ENCODE results near the gene CAST.

The CAST gene

GRCh38 chr5:96679293-96679692, 17.1 kb downstream of the CAST start:
- no peak for DNase-seq

DNA sequence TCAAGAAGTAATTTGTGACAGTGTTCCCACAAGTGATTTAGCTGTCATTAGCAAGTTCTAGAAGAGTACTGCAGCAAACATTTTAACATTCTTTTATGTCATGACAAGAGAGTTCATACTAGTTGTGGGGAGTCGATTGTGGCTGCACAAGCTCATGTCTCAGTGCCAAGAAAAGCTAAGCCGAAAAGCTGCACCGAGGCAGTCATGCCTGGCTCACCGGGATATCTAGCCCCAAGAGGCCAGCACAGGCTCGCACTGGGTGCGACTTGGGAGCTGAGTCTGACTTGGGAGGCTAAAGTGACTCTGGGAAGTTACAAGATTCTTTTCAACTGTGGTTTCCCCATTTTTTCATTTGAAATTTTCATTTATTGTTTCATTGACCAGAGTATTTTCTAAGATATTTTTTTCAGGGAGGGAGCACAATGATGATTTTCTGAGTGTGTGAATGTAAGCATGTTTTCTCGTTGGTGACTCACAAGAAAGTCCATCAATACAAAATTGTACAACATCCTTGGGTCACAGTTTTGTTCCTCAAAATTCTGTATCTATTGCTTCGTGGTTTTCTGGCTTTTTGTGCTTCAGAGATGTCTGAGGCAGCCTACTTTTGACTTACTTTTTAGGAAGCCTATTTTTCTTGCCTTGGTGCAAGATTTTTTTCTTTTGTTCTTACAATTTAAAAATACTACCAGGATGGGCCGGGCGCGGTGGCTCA, 18.7 kb downstream of the CAST start:
- DNase-seq, result no peak

- DNase-seq, result no peak
Measured at GRCh38 chr5:96683392-96683791, 21.2 kb downstream of the CAST start.

DNA sequence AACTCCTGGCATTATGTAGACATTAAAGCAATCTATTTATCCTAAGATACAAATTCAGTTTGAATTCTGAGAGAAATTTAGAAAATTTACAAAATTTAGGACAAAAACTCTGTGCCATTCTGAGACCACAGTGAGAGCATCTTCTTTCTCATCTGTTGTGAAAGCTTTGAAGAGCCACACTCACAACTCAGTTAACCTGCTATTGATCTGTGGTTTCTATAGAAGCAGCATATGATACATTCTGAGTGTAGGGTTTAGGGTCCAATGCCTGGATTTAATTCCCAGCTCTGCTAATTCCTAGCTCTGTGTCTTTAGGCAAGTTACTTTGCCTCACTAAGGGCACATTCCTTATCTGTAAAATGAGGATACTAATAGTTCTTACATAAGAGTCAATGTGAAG, 21.6 kb downstream of the CAST start:
- no peak for DNase-seq

DNA sequence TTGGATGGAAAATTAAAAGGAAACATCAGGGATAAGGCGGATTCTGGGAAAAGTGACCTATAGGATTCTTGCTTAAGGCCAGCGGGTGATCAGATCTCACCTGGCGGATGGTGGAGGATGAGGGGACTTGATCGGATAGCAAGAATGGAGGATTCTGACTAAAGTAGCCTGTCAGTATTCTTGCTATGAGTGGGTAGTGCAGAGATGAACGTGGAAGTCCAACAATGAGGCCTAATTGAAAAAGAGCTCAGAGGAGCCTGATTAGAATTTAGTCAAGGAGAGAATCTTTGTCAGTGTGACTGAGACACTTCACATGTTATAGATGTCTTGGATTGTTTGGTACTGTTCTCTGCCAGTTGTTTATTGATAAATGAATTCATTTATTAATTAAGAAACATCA, 24.9 kb downstream of the CAST start:
- no peak for DNase-seq

- DNase-seq, result no peak
Measured at GRCh38 chr5:96687812-96688453, 25.8 kb downstream of the CAST start.

DNA sequence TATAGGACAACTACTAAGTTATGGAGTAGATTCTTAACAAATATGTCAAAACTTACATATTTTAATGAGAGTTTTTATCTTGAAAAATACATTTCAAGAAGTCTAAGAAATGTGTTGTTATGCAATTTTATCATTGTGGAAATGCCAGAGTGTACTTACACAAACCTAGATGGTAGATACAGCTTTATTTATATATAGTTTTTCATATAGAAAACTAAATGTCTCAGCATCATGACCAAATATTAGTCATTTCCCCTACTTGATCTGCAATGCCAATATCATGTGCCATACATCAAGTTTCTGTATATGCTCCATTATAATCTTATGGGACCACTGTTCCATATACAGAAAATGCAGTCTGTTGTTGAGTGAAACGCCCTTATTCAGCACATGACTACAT, 28.7 kb downstream of the CAST start:
- DNase-seq, result no peak

- no peak for DNase-seq
Measured at GRCh38 chr5:96691503-96692303, 29.5 kb downstream of the CAST start.

GRCh38 chr5:96692441-96692840, 30.3 kb downstream of the CAST start:
- DNase-seq, result no peak

- DNase-seq, result no peak
Measured at GRCh38 chr5:96699186-96699820, 37.1 kb downstream of the CAST start.

DNA sequence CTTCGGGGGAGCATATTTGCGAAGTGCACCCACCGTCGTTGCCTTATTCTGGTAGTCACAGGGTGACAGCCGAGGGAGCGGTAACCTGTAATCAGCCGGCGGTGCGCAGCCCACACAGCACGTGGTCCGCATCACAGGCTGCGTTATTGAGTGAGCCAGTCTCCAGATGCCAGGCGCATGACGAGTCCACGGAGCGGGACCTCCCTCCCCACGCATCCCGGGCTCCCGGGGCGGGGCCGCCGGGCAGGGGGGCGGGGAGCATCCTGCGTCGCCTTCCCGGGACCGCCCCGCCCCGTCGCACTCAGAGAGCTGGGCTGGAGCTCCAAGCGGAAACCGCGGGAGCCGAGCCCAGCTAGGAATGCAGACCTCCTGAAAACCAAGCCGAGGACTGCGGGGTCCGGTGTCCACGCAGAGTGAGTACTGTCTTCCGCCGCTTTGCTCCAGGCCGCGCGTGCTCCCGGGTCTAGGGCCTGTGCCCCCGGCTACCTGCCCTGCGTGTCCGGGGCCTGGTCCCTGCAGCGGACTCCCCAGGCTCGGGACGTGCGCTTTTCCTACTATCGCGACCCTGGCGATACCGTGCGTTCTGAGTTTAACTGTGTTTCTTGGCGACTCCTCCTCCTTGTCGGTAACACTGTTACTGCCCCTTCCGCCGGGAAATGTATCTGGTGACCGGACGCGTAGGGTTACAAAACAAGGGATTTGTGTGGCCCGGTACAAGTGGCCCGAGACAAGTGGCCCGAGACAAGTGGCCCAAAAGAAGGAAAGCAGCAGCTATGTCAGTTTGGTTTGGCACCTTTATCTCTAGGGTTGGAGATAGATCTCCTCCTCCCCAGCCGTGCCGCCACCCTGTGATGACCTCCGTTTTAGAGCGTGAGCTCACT, 40.6 kb downstream of the CAST start:
- peak; percentile 73 for DNase-seq

DNA sequence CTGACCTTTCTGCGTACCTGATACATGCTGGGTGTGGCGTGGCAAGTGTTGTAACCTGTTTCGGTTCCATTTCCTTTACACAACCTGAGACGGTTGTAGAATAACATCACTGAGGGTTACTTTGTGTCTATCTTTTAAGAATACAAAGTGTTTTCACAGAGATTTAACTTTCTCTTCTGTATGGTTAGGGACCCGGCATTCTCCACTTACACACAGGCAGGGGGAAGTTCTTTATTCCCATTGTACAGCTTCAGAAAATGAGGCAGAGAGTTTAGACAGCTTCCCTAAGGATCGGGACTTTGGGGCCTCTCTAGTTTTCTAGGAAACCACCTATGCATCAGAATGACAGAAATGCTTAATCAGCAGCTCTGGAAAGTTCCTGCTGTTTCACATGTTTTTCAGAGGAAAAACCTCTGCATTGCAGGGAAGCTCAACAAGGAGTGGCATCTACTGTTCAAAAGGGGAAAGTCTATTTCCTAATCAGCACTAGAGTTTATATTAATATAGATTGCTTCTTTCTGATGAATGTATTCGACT, 41.3 kb downstream of the CAST start:
- no peak for DNase-seq

DNA sequence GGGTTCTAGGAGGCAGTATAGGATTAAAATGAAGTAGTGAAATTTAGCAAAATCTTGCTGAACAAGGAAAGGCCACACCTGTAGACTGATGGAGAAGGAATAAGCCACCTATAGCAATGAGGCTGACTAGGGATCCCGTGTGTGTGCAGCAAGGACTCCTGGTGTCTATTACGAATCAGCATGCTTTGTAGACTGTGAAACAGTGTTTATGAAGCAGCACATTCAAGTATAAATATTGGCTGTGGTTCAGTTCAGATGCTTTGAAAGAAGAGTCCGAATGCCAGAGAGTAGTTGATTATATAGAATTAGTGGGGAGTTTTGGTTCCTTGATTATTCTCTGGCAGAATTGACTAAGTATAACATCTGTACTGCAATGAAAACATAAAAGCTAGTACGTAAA, 41.8 kb downstream of the CAST start:
- DNase-seq, result no peak

- DNase-seq, result no peak
Measured at GRCh38 chr5:96706433-96707111, 44.4 kb downstream of the CAST start.

DNA sequence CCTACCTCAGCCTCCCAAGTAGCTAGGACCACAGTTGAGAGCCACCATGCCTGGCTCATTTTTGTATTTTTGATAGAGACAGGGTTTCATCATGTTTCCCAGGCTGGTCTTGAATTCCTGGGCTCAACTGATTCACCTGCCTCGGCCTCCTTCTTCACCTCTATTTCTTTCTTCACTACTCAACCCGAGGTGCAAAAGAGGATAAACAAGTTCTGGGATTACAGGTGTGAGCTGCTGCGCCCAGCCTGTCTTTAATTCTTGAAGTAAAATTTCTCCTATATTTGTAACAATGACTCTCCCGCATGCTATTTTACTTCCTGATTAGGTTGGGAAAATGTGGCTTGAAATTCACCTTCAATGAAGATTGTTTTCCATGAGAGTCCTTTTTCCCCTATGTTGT, 46.4 kb downstream of the CAST start:
- DNase-seq, result no peak

GRCh38 chr5:96709152-96709821, 47.1 kb downstream of the CAST start:
- no peak for DNase-seq

DNA sequence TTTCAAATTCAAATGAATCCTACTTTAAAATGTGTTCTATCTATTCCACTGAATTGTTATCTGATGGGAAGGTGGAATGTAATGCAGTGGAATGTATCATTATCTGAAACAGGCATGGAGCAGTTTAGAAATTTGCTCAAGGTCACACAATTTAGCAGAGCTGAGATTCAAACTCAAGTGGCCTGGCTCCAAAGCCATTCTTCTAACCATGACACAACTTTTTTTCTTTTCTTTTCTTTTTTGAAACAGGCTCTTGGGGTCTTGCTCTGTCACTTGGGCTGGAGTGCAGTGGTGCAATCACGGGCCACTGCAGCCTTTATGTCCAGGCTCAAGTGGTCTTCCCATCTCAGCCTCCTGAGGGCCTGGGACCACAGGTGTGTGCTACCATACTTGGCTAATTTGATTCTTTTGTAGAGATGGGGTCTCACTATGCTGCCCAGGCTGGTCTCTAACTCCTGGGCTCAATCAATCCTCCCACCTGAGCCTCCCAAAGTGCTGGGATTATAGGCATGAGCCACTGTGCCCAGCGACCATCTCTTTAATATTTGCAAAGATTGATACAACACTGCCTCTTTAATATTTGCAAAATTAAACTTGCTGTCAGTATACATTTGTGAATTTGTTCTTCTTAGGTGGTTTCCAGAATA, 50.0 kb downstream of the CAST start:
- DNase-seq, result no peak

GRCh38 chr5:96714450-96714849, 52.3 kb downstream of the CAST start:
- no peak for DNase-seq

GRCh38 chr5:96714951-96715451, 52.8 kb downstream of the CAST start:
- DNase-seq, result no peak

DNA sequence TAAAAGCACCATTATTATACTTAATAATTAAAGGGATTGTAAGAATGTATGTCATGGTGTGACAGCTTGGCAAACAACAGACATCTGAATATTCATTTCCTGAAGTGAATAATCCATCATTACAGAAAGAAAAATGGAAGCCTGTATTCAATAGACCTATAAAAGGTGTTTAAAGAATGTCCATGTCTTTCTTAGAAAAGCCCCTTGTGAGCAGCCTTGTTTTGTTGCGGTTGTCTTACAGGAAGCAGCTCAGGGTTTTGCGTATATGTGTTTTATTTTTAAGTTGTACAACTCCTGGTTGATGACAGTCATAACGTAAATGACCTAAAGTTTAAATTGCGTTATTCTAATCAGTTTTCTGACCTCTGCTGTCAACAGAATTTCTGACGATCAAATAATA, 53.8 kb downstream of the CAST start:
- no peak for DNase-seq
